ENCODE results near the gene UBE2Q2. TPM values are rescaled to one million over a fixed set of nuclear protein-coding genes. Genes with fewer than 3 reads are reported as not detected.
A peak's percentile ranks its signal among the peaks of the same experiment; 100 is the strongest.

Gene UBE2Q2
- total and polyA plus RNA-seq, 8 donors: 8.7 to 19.4 (median 10.8) TPM

GRCh38 chr15:75832114-75832513 lies 11.1 kb upstream of the UBE2Q2 start:
- no peaks in the 10 kb centered on the region for H3K27me3 ChIP-seq
- H3K4me1 ChIP-seq: no peaks in the 10 kb centered on the region
- no peaks in the 10 kb centered on the region for H3K9me3 ChIP-seq
- H3K27ac ChIP-seq: no peak overlapping the region
- intact Hi-C loops (cut with DNase I): no loop called here
- FAIRE-seq: no peak
- WGBS, 2 donors: 85 to 86% methylated on average over 3 of the region's 3 CpGs
- no peaks in the 10 kb centered on the region for H3K36me3 ChIP-seq
- DNase-seq: no peak
- no peak for ATAC-seq
- H3K4me3 ChIP-seq: no peak overlapping the region
- no peak for TF ChIP-seq CTCF (IDR thresholded peaks at IDR 0.05)

GRCh38 chr15:75834021-75834420 lies 9.2 kb upstream of the UBE2Q2 start:
- 90 to 93% methylated on average over 2 of the region's 2 CpGs for WGBS, 2 donors
- ATAC-seq: no peak

GRCh38 chr15:75835990-75836958 lies 7.0 kb upstream of the UBE2Q2 start:
- Histone ChIP-seq H3K4me3 (no peak overlapping the region), H3K36me3 (no peaks in the 10 kb centered on the region), H3K9me3 (no peaks in the 10 kb centered on the region), H3K27ac (no peak overlapping the region), H3K27me3 (no peaks in the 10 kb centered on the region), H3K4me1 (peaks cover 0 to 7% (median 0%) of the 10 kb centered on the region in 3 donors)
- TF ChIP-seq CTCF (IDR thresholded peaks at IDR 0.05): no peak
- 57 to 67% methylated on average over 2 of the region's 2 CpGs for WGBS, 2 donors
- FAIRE-seq (no peak), ATAC-seq (no peak), DNase-seq (no peak)
- intact Hi-C loops (cut with DNase I): no loop called here

More at GRCh38 chr15:75834021-75834420, 9.2 kb upstream of the UBE2Q2 start:
- no peak for DNase-seq
- intact Hi-C loops (cut with DNase I): no loop called here
- no peaks in the 10 kb centered on the region for H3K9me3 ChIP-seq
- no peaks in the 10 kb centered on the region for H3K4me1 ChIP-seq
- no peaks in the 10 kb centered on the region for H3K27me3 ChIP-seq
- FAIRE-seq: no peak
- no peak overlapping the region for H3K4me3 ChIP-seq
- no peaks in the 10 kb centered on the region for H3K36me3 ChIP-seq
- no peak overlapping the region for H3K27ac ChIP-seq
- TF ChIP-seq CTCF (IDR thresholded peaks at IDR 0.05): no peak

- 94 to 97% methylated on average over 2 of the region's 2 CpGs for WGBS, 2 donors
- no peak overlapping the region for H3K4me3 ChIP-seq
- H3K4me1 ChIP-seq: peaks cover 0 to 7% (median 0%) of the 10 kb centered on the region in 3 donors
- ATAC-seq (peak in 3 of 4 donors; percentile 44 to 64 (median 64)), FAIRE-seq (no peak), DNase-seq (no peak)
- H3K36me3 ChIP-seq: no peaks in the 10 kb centered on the region
- intact Hi-C loops (cut with DNase I): no loop called here
- TF ChIP-seq CTCF (IDR thresholded peaks at IDR 0.05): no peak
- H3K27ac ChIP-seq: no peak overlapping the region
- H3K9me3 ChIP-seq: no peaks in the 10 kb centered on the region
- no peaks in the 10 kb centered on the region for H3K27me3 ChIP-seq
Measured at GRCh38 chr15:75836959-75837334, 6.3 kb upstream of the UBE2Q2 start.

- no peak for TF ChIP-seq CTCF (IDR thresholded peaks at IDR 0.05)
- ATAC-seq: peak in 1 of 4 donors; percentile 9
- Histone ChIP-seq H3K36me3 (no peaks in the 10 kb centered on the region), H3K9me3 (no peaks in the 10 kb centered on the region), H3K4me3 (no peak overlapping the region), H3K4me1 (peaks cover 0 to 18% (median 0%) of the 10 kb centered on the region in 3 donors), H3K27me3 (no peaks in the 10 kb centered on the region), H3K27ac (no peak overlapping the region)
- no peak for FAIRE-seq
- DNase-seq: peak in 2 of 6 donors; percentile 14 to 20
- intact Hi-C loops (cut with DNase I): loop anchor here in 1 of 3 donors (10.0 kb wide), 1 partner anchor 64 kb away; the partner anchor contains the start of gene FBXO22
Measured at GRCh38 chr15:75840659-75841058, 2.6 kb upstream of the UBE2Q2 start.

Data from pancreas (tissue), 10 donors.